GM23338 (cell line): Measurements from ENCODE around the gene PPDPF. TPM values are rescaled to one million over a fixed set of nuclear protein-coding genes. Genes with fewer than 3 reads are reported as not detected.

Experiments
- ATAC-seq: fragments of 200-7000 bp; cut with Tn5 transposase; 3 replicates; pipeline ENCODE4 v1.9.1; 2020
- DNase-seq: peaks from one replicate; pipeline ENCODE4 v3.0.0-alpha.2; 2015; ENCODE audit warnings: low spot score
- H2AFZ ChIP-seq: fragments of 200-600 bp; sonication (generic); 2 replicates; pipeline ENCODE4 v1.8.0; 2016; ENCODE audit warnings: antibody characterized with exemption, mild to moderate bottlenecking, moderate library complexity
- H3F3A ChIP-seq: fragments of 200-600 bp; sonication (generic); replicated peaks from 2 replicates; pipeline ENCODE4 v1.8.0; 2017; ENCODE audit warnings: antibody characterized with exemption, mixed run types, low read depth
- H3K27ac ChIP-seq: fragments of 200-600 bp; sonication (generic); 2 replicates; pipeline ENCODE4 v1.6.1; 2016; ENCODE audit warnings: low read depth
- H3K27me3 ChIP-seq: fragments of 200-600 bp; sonication (generic); 2 replicates; pipeline ENCODE4 v1.8.0; 2016; ENCODE audit warnings: mild to moderate bottlenecking, mixed run types, moderate library complexity; ENCODE audit not compliant: insufficient read depth
- H3K36me3 ChIP-seq: fragments of 200-600 bp; sonication (generic); 2 replicates; pipeline ENCODE4 v1.8.0; 2016; ENCODE audit warnings: mild to moderate bottlenecking; ENCODE audit not compliant: insufficient read depth
- H3K4me1 ChIP-seq: fragments of 200-600 bp; sonication (generic); 2 replicates; pipeline ENCODE4 v1.8.0; 2016; ENCODE audit warnings: mild to moderate bottlenecking, moderate library complexity; ENCODE audit not compliant: insufficient read depth
- H3K4me2 ChIP-seq: fragments of 200-600 bp; sonication (generic); 2 replicates; pipeline ENCODE4 v1.7.1; 2017; ENCODE audit warnings: mixed run types
- H3K4me3 ChIP-seq: fragments of 200-600 bp; sonication (generic); 2 replicates; pipeline ENCODE4 v1.6.1; 2016; ENCODE audit warnings: mixed run types
- H3K79me2 ChIP-seq: fragments of 200-600 bp; sonication (generic); replicated peaks from 2 replicates; pipeline ENCODE4 v1.8.0; 2017; ENCODE audit warnings: mild to moderate bottlenecking; ENCODE audit not compliant: insufficient read depth
- H3K9me2 ChIP-seq: fragments of 200-600 bp; sonication (generic); 2 replicates; pipeline ENCODE4 v1.8.0; 2017; ENCODE audit not compliant: insufficient read depth
- H4K20me1 ChIP-seq: fragments of 200-600 bp; sonication (generic); replicated peaks from 2 replicates; pipeline ENCODE4 v1.8.0; 2017; ENCODE audit warnings: mild to moderate bottlenecking; ENCODE audit not compliant: insufficient read depth
- H3K27ac Mint-ChIP-seq: 2 replicates; pipeline ENCODE4 v1.8.0; 2020; ENCODE audit warnings: inconsistent platforms, mild to moderate bottlenecking, moderate library complexity, mixed read lengths
- H3K27me3 Mint-ChIP-seq: 3 replicates; pipeline ENCODE4 v1.8.0; 2022; ENCODE audit warnings: low read depth, mild to moderate bottlenecking, moderate library complexity, mixed read lengths, inconsistent platforms; ENCODE audit not compliant: insufficient read depth, poor library complexity
- H3K36me3 Mint-ChIP-seq: 3 replicates; pipeline ENCODE4 v1.8.0; 2021; ENCODE audit warnings: low read depth, mild to moderate bottlenecking, inconsistent platforms, moderate library complexity, mixed read lengths
- H3K4me1 Mint-ChIP-seq: 3 replicates; pipeline ENCODE4 v1.8.0; 2020; ENCODE audit warnings: mild to moderate bottlenecking, inconsistent platforms, mixed read lengths
- H3K4me3 Mint-ChIP-seq: 3 replicates; pipeline ENCODE4 v1.8.0; 2021; ENCODE audit warnings: moderate library complexity, mild to moderate bottlenecking, inconsistent platforms, mixed read lengths
- H3K9me3 Mint-ChIP-seq: 3 replicates; pipeline ENCODE4 v1.8.0; 2020; ENCODE audit warnings: moderate library complexity, mild to moderate bottlenecking, inconsistent platforms, mixed read lengths
- CREB1 ChIP-seq: fragments of 250-450 bp; sonication (Bioruptor Pico); IDR thresholded peaks from 2 replicates; pipeline ENCODE4 v1.5.0; 2020; ENCODE audit warnings: low read depth, mild to moderate bottlenecking, moderate library complexity
- ETS1 ChIP-seq: IDR thresholded peaks from 2 replicates; pipeline ENCODE4 v1.6.1; 2016; ENCODE audit warnings: antibody characterized with exemption
- EZH2 ChIP-seq: fragments of 200-600 bp; sonication (generic); IDR thresholded peaks from one replicate; pipeline ENCODE4 v1.8.0; 2017; ENCODE audit warnings: antibody characterized with exemption, mild to moderate bottlenecking, low read depth; ENCODE audit not compliant: unreplicated experiment
- JUNB ChIP-seq: IDR thresholded peaks from one replicate; pipeline ENCODE4 v1.6.1; 2016; ENCODE audit warnings: antibody characterized with exemption; ENCODE audit not compliant: unreplicated experiment
- POLR2AphosphoS5 ChIP-seq: IDR thresholded peaks from 2 replicates; pipeline ENCODE4 v1.6.1; 2016; ENCODE audit warnings: antibody characterized with exemption, low read depth
- REST ChIP-seq: IDR thresholded peaks from one replicate; pipeline ENCODE4 v1.6.1; 2018; ENCODE audit warnings: antibody characterized with exemption; ENCODE audit not compliant: unreplicated experiment
- STAT1 ChIP-seq: IDR thresholded peaks from one replicate; pipeline ENCODE4 v1.6.1; 2016; ENCODE audit warnings: antibody characterized with exemption; ENCODE audit not compliant: unreplicated experiment
- ZNF462 ChIP-seq: fragments of 250-450 bp; sonication (Bioruptor Pico); IDR thresholded peaks from 2 replicates; pipeline ENCODE4 v1.5.0; 2020; ENCODE audit warnings: mild to moderate bottlenecking, moderate library complexity
- polyA plus RNA-seq: library from polyadenylated mRNA; unstranded; fragments of >200 nt; fragmentation: Nextera tagmentation; extraction: Ambion mirVana; gene quantifications from 2 replicates; pipeline ENCODE4 v1.2.1, GENCODE V29; 2016
- total RNA-seq: library from RNA; depleted of rRNA; stranded (reverse); fragments of >200 nt; shearing (Covaris generic); gene quantifications from 2 replicates; pipeline ENCODE4 v1.2.3, GENCODE V29; 2014

The PPDPF gene
- total and polyA plus RNA-seq, 2 experiments from 2014 or later: 83.9 to 141 TPM

- Histone ChIP-seq H3F3A (peaks cover 13% of the 10 kb centered on the region; the same call in 1 of the 2 replicates), H2AFZ (no peak overlapping the region), H3K79me2 (peaks cover 4% of the 10 kb centered on the region; the same call in 1 of the 2 replicates), H3K36me3 (no peaks in the 10 kb centered on the region), H3K4me1 (peaks cover 12% of the 10 kb centered on the region; the same call in 1 of the 2 replicates), H3K27ac (no peak overlapping the region), H3K4me3 (no peak overlapping the region), H3K9me2 (no peaks in the 10 kb centered on the region), H3K4me2 (no peak overlapping the region), H3K27me3 (no peaks in the 10 kb centered on the region), H4K20me1 (peaks cover 2% of the 10 kb centered on the region; the same call in 1 of the 2 replicates)
- peak overlapping the region; percentile 52; the same call in 1 of the 3 replicates for H3K4me3 Mint-ChIP-seq
- H3K27ac Mint-ChIP-seq: no peak overlapping the region
- peaks cover 28% of the 10 kb centered on the region for H3K9me3 Mint-ChIP-seq
- peaks cover 11% of the 10 kb centered on the region for H3K4me1 Mint-ChIP-seq
- H3K36me3 Mint-ChIP-seq: peaks cover 38% of the 10 kb centered on the region
- H3K27me3 Mint-ChIP-seq: peaks cover 27% of the 10 kb centered on the region
- no peak for TF ChIP-seq EZH2
- no peak for TF ChIP-seq POLR2AphosphoS5
- TF ChIP-seq JUNB: no peak
- no peak for TF ChIP-seq REST
- no peak for TF ChIP-seq ETS1
- DNase-seq (no peak), ATAC-seq (no peak)
Measured at GRCh38 chr20:63522981-63523611, 2.5 kb downstream of the PPDPF start.

GRCh38 chr20:63525185-63525584, 4.6 kb downstream of the PPDPF start:
- Histone ChIP-seq H4K20me1 (peaks cover 2% of the 10 kb centered on the region; the same call in 1 of the 2 replicates), H3K4me3 (no peak overlapping the region), H3K4me2 (no peak overlapping the region), H2AFZ (no peak overlapping the region), H3K79me2 (peaks cover 4% of the 10 kb centered on the region; the same call in 1 of the 2 replicates), H3F3A (0 out of 2 replicates have a peak, but pooled peaks cover 9% of the 10 kb centered on the region), H3K36me3 (no peaks in the 10 kb centered on the region), H3K27ac (no peak overlapping the region), H3K9me2 (no peaks in the 10 kb centered on the region), H3K4me1 (0 out of 2 replicates have a peak, but pooled peaks cover 4% of the 10 kb centered on the region), H3K27me3 (no peaks in the 10 kb centered on the region)
- Mint-ChIP-seq H3K27ac (no peak overlapping the region), H3K36me3 (peaks cover 38% of the 10 kb centered on the region), H3K4me3 (no peak overlapping the region), H3K27me3 (peaks cover 20% of the 10 kb centered on the region), H3K4me1 (no peaks in the 10 kb centered on the region), H3K9me3 (peaks cover 25% of the 10 kb centered on the region)
- DNase-seq: no peak
- ATAC-seq: no peak
- TF ChIP-seq CREB1 (CRISPR knock-in tag): no peak
- no peak for TF ChIP-seq ZNF462 (CRISPR knock-in tag)
- no peak for TF ChIP-seq JUNB
- TF ChIP-seq STAT1: no peak
- no peak for TF ChIP-seq ETS1
- no peak for TF ChIP-seq POLR2AphosphoS5
- no peak for TF ChIP-seq EZH2
